HCT116 (cell line): ENCODE measurements around the gene PBX3. TPM values are rescaled to one million over a fixed set of nuclear protein-coding genes. Genes with fewer than 3 reads are reported as not detected.

Experiments
- ATAC-seq: fragments of 200-7000 bp; cut with Tn5 transposase; 2 replicates; pipeline ENCODE4 v1.9.1; 2020; ENCODE audit warnings: mild to moderate bottlenecking, moderate library complexity
- BruUV-seq: library from RNA; stranded (reverse); fragments of 400-500 nt; replicated peaks from 2 replicates; lab custom pipeline; 2021; lab: Mats Ljungman, UMichigan
- CTCF ChIA-PET: fragments of 300-600 bp; sonication (Branson Sonifier 250); formaldehyde crosslinking; loops from one replicate; lab custom pipeline; 2021; ENCODE audit warnings: antibody characterized with exemption; lab: Charles Lee
- POLR2A ChIA-PET: fragments of 300-600, 350-600 bp; sonication (Branson Sonifier 250); formaldehyde crosslinking; loops from one replicate; lab custom pipeline; 2021; ENCODE audit warnings: antibody characterized with exemption; lab: Charles Lee
- RAD21 ChIA-PET, 2 experiments: fragments of 300-600 bp; sonication (Branson Sonifier 250); formaldehyde crosslinking; loops; one replicate each; lab custom pipeline; 2023; ENCODE audit warnings: low total read pairs in 2 of 2; ENCODE audit not compliant: uncharacterized antibody in 2 of 2, unreplicated experiment in 2 of 2, low non-redundant PET in 1 of 2; lab: Charles Lee
- DNase-seq: peaks from one replicate; pipeline ENCODE4 v3.0.0-alpha.2; 2010; ENCODE audit warnings: low read depth, low spot score
- H2AFZ ChIP-seq: fragments of 200-600 bp; shearing (Covaris generic), sonication (generic); 2 replicates; pipeline ENCODE4 v1.6.1; 2017; ENCODE audit warnings: low read depth, mixed run types, mixed read lengths, antibody characterized with exemption, low read length; ENCODE audit not compliant: poor library complexity, severe bottlenecking
- H3K27ac ChIP-seq: 2 replicates; pipeline ENCODE4 v1.5.1; 2012; ENCODE audit warnings: low read depth, low read length
- H3K27me3 ChIP-seq: fragments of 200-600 bp; sonication (generic); 2 replicates; pipeline ENCODE4 v1.6.1; 2016; ENCODE audit warnings: mixed run types, low read length, mixed read lengths; ENCODE audit not compliant: insufficient read depth
- H3K36me3 ChIP-seq, 2 experiments: fragments of 200-500 bp in 1 of 2; fragments of 200-600 bp in 1 of 2; sonication (Bioruptor generic) in 1 of 2; sonication (generic) in 1 of 2; 2 replicates each; pipeline versions ENCODE4 v1.5.1 to v1.6.1; 2014 to 2016; ENCODE audit warnings: low read length in 2 of 2, inconsistent platforms in 1 of 2, mixed read lengths in 1 of 2, mixed run types in 1 of 2; ENCODE audit not compliant: insufficient read depth in 2 of 2, control insufficient read depth in 1 of 2
- H3K4me1 ChIP-seq, 2 experiments: fragments of 200-600 bp in 1 of 2; sonication (generic) in 1 of 2; 2 replicates each; pipeline versions ENCODE4 v1.5.1 to v1.6.1; 2012 to 2017; ENCODE audit warnings: low read length in 2 of 2, inconsistent platforms in 1 of 2, mild to moderate bottlenecking in 1 of 2, mixed read lengths in 1 of 2, mixed run types in 1 of 2, moderate library complexity in 1 of 2; ENCODE audit not compliant: insufficient read depth in 2 of 2, control insufficient read depth in 1 of 2
- H3K4me2 ChIP-seq: fragments of 200-600 bp; sonication (generic); 2 replicates; pipeline ENCODE4 v1.6.1; 2017; ENCODE audit warnings: mixed run types, low read length, mixed read lengths
- H3K4me3 ChIP-seq, 2 experiments: fragments of 200-600 bp in 1 of 2; sonication (generic) in 1 of 2; replicated peaks in 1 of 2; 2 replicates each; pipeline ENCODE4 v1.5.1; 2011 to 2016; ENCODE audit warnings: low read length in 2 of 2, control low read depth in 1 of 2, low read depth in 1 of 2, mild to moderate bottlenecking in 1 of 2, mixed read lengths in 1 of 2, mixed run types in 1 of 2
- H3K79me2 ChIP-seq: fragments of 200-600 bp; sonication (generic); 2 replicates; pipeline ENCODE4 v1.6.1; 2017; ENCODE audit warnings: mild to moderate bottlenecking, mixed run types, low read length, moderate library complexity, mixed read lengths; ENCODE audit not compliant: insufficient read depth
- H3K9ac ChIP-seq: fragments of 200-600 bp; sonication (generic); 2 replicates; pipeline ENCODE4 v1.6.1; 2016; ENCODE audit warnings: low read length, mixed read lengths
- H3K9me2 ChIP-seq: fragments of 200-600 bp; sonication (generic), shearing (Covaris generic); 2 replicates; pipeline ENCODE4 v1.6.1; 2017; ENCODE audit warnings: mixed run types, mild to moderate bottlenecking, moderate library complexity; ENCODE audit not compliant: insufficient read depth
- H3K9me3 ChIP-seq, 2 experiments: fragments of 200-500 bp in 1 of 2; fragments of 200-600 bp in 1 of 2; sonication (Bioruptor generic) in 1 of 2; sonication (generic) in 1 of 2; 2 replicates each; pipeline ENCODE4 v1.6.1; 2014 to 2017; ENCODE audit warnings: low read length in 2 of 2, mixed read lengths in 2 of 2, inconsistent platforms in 1 of 2, low read depth in 1 of 2, mild to moderate bottlenecking in 1 of 2, mixed run types in 1 of 2, moderate library complexity in 1 of 2; ENCODE audit not compliant: control insufficient read depth in 1 of 2, insufficient read depth in 1 of 2
- H4K20me1 ChIP-seq: fragments of 200-600 bp; sonication (generic), shearing (Covaris generic); 2 replicates; pipeline ENCODE4 v1.6.1; 2017; ENCODE audit warnings: mixed run types, mild to moderate bottlenecking, moderate library complexity; ENCODE audit not compliant: insufficient read depth
- CBX3 ChIP-seq: IDR thresholded peaks from 2 replicates; pipeline ENCODE4 v1.6.1; 2012; ENCODE audit warnings: low read depth
- CEBPB ChIP-seq: IDR thresholded peaks from 2 replicates; pipeline ENCODE4 v1.6.1; 2012; ENCODE audit warnings: low read depth
- EGR1 ChIP-seq: IDR thresholded peaks from 2 replicates; pipeline ENCODE4 v1.6.1; 2012; ENCODE audit warnings: low read depth
- ELF1 ChIP-seq: IDR thresholded peaks from 2 replicates; pipeline ENCODE4 v1.6.1; 2012; ENCODE audit warnings: low read depth, borderline replicate concordance
- EZH2 ChIP-seq: fragments of 200-600 bp; sonication (generic); IDR thresholded peaks from 2 replicates; pipeline ENCODE4 v1.6.1; 2017; ENCODE audit warnings: antibody characterized with exemption, mixed run types
- JUND ChIP-seq: IDR thresholded peaks from 2 replicates; pipeline ENCODE4 v1.6.1; 2012
- RAD21 ChIP-seq: IDR thresholded peaks from 2 replicates; pipeline ENCODE4 v1.6.1; 2012; ENCODE audit warnings: low read depth, mild to moderate bottlenecking
- REST ChIP-seq: IDR thresholded peaks from 2 replicates; pipeline ENCODE4 v1.6.1; 2012; ENCODE audit warnings: low read depth
- SIN3A ChIP-seq: IDR thresholded peaks from 2 replicates; pipeline ENCODE4 v1.6.1; 2012; ENCODE audit warnings: low read depth
- SRF ChIP-seq: IDR thresholded peaks from 2 replicates; pipeline ENCODE4 v1.6.1; 2012; ENCODE audit warnings: low read depth
- YY1 ChIP-seq: IDR thresholded peaks from 2 replicates; pipeline ENCODE4 v1.6.1; 2011; ENCODE audit warnings: low read length, low read depth, moderate library complexity, mild to moderate bottlenecking; ENCODE audit not compliant: insufficient replicate concordance; ENCODE audit errors: extremely low read depth
- ZBTB33 ChIP-seq: IDR thresholded peaks from 2 replicates; pipeline ENCODE4 v1.6.1; 2011; ENCODE audit warnings: mild to moderate bottlenecking, low read length, moderate library complexity; ENCODE audit not compliant: insufficient replicate concordance; ENCODE audit errors: extremely low read depth
- intact Hi-C: fragments of 100-400 bp; cut with micrococcal nuclease; formaldehyde crosslinking; loops from 2 replicates; pipeline ENCODE4 v1.10.0; 2022
- total RNA-seq: library from RNA; stranded (reverse); gene quantifications from one replicate; pipeline ENCODE4 v1.2.1, GENCODE V29; 2021; ENCODE audit not compliant: unreplicated experiment
- TF ChIP-seq, protein P1 (sequence below): IDR thresholded peaks from 2 replicates; pipeline ENCODE4 v1.6.1; 2012

Gene PBX3
- total RNA-seq, 1 experiment from 2014 or later: 13.5 TPM

DNA sequence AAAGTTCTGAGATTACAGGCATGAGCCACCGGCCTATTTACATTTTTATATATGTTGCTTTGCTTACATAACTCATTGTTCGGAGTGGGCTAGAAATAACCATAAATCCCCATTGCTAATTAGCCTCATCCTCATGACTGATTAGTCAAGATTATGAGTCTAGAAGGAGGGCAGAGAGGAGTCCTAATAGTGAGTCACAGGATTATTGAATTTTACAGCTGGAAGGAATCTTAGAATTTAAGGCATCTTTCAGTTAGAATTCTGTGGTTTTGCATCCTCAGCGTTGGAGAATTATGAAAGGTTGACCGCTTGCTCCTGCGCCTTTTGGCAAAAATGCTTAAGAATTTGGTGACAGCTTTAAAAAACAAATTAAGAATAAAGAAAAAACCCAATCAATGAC, 2.6 kb upstream of the PBX3 start:
- POLR2A ChIA-PET: no interaction called here
- RAD21 ChIA-PET: no interaction called here
- TF ChIP-seq, protein P1, sequence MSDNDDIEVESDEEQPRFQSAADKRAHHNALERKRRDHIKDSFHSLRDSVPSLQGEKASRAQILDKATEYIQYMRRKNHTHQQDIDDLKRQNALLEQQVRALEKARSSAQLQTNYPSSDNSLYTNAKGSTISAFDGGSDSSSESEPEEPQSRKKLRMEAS: no peak
- no peak for TF ChIP-seq EZH2
- no TSS peak for BruUV-seq
- H3K36me3 ChIP-seq: no peaks in the 10 kb centered on the region
- no peaks in the 10 kb centered on the region for H3K27me3 ChIP-seq
- H2AFZ ChIP-seq: no peak overlapping the region
- no peak for ATAC-seq
- no peak overlapping the region for H3K4me2 ChIP-seq
- intact Hi-C loops: loop anchor here (5.0 to 10.0 kb wide), 2 partner anchors 337 to 480 kb away; no protein-coding TSS in a partner anchor
- no peaks in the 10 kb centered on the region for H3K9me2 ChIP-seq
- no peaks in the 10 kb centered on the region for H3K9me3 ChIP-seq
- no peak overlapping the region for H3K4me3 ChIP-seq
- no peak for DNase-seq
- CTCF ChIA-PET: no interaction called here
- no peaks in the 10 kb centered on the region for H3K79me2 ChIP-seq
- no peak overlapping the region for H3K27ac ChIP-seq
- no peak overlapping the region for H3K9ac ChIP-seq
- H3K4me1 ChIP-seq: peaks cover 3 to 23% of the 10 kb centered on the region in 2 experiments; a peak in 3 of 4 replicates
- no peaks in the 10 kb centered on the region for H4K20me1 ChIP-seq

- Histone ChIP-seq H3K9me2 (no peaks in the 10 kb centered on the region), H3K36me3 (no peaks in the 10 kb centered on the region), H4K20me1 (no peaks in the 10 kb centered on the region), H3K27me3 (no peaks in the 10 kb centered on the region), H3K79me2 (no peaks in the 10 kb centered on the region), H3K4me2 (no peak overlapping the region), H3K27ac (no peak overlapping the region), H3K4me3 (no peak overlapping the region), H3K9ac (no peak overlapping the region), H3K4me1 (peaks cover 3 to 23% of the 10 kb centered on the region in 2 experiments; a peak in 3 of 4 replicates), H2AFZ (peak overlapping the region; percentile 13), H3K9me3 (no peaks in the 10 kb centered on the region)
- RAD21 ChIA-PET: no interaction called here
- no TSS peak for BruUV-seq
- CTCF ChIA-PET: no interaction called here
- ATAC-seq (no peak), DNase-seq (no peak)
- POLR2A ChIA-PET: no interaction called here
- intact Hi-C loops: loop anchor here (5.0 to 10.0 kb wide), 2 partner anchors 338 to 480 kb away; no protein-coding TSS in a partner anchor
- TF ChIP-seq, protein P1: no peak
- TF ChIP-seq CEBPB (no peak), SIN3A (no peak), CBX3 (no peak), JUND (no peak), EZH2 (no peak), ZBTB33 (no peak), RAD21 (no peak), EGR1 (no peak), YY1 (no peak), ELF1 (no peak), REST (no peak), SRF (no peak)
Measured at GRCh38 chr9:125745018-125745417, 2.2 kb upstream of the PBX3 start.
